Measurements from ENCODE around the gene DLST. TPM values are rescaled to one million over a fixed set of nuclear protein-coding genes. Genes with fewer than 3 reads are reported as not detected.
A peak's percentile ranks its signal among the peaks of the same experiment; 100 is the strongest.

DLST gene
- total RNA-seq, 2 experiments from 2014 or later: 74.4 to 95.7 TPM

- H3K36me3 ChIP-seq (ENCODE audit: insufficient read depth, low read length): no peaks in the 10 kb centered on the region
- POLR2A ChIA-PET: interaction anchor here (0.6 to 2.9 kb wide), 11 partner anchors 11 to 552 kb away, joined by 3 to 18 read pairs (median 4); partner anchors contain the start of gene RPS6KL1
- peak overlapping the region; percentile 64; the same call in 1 of the 2 replicates for H2AFZ ChIP-seq (ENCODE audit: low read length)
- H3K9me2 ChIP-seq (ENCODE audit: insufficient read depth, low read length): no peaks in the 10 kb centered on the region
- intact Hi-C loops (cut with micrococcal nuclease; ENCODE audit: unreplicated experiment): no loop called here
- H3K9me3 ChIP-seq (ENCODE audit: low read length): no peaks in the 10 kb centered on the region
- TSS peak; percentile 60 for BruUV-seq (replicated peaks)
- H3K27ac ChIP-seq (ENCODE audit: low read depth, low read length, poor library complexity, severe bottlenecking): peak overlapping the region; percentile 84
- H4K20me1 ChIP-seq (ENCODE audit: insufficient read depth, low read length): no peaks in the 10 kb centered on the region
- DNase-seq (ENCODE audit: low spot score): peak; percentile 82
- TF ChIP-seq EZH2phosphoT487 (IDR thresholded peaks at IDR 0.05; ENCODE audit: borderline replicate concordance, low read depth, low read length) (no peak), CTCF (conservative IDR thresholded peaks at IDR 0.05; ENCODE audit: low read length) (no peak)
- peak overlapping the region; percentile 80 for H3K4me2 ChIP-seq (ENCODE audit: low read length)
- peak overlapping the region; percentile 62 for H3K4me3 ChIP-seq (ENCODE audit: low read depth, low read length, poor library complexity, severe bottlenecking)
- H3K4me1 ChIP-seq (ENCODE audit: insufficient read depth, low read length, poor library complexity, severe bottlenecking): peaks cover 67% of the 10 kb centered on the region
- H3K79me2 ChIP-seq (ENCODE audit: insufficient read depth, low read depth, low read length): no peaks in the 10 kb centered on the region
- CTCF ChIA-PET (ENCODE audit: unreplicated experiment): interaction anchor here (0.9 to 1.4 kb wide), 5 partner anchors 11 to 146 kb away, joined by 3 to 4 read pairs (median 3); partner anchors contain the start of gene RPS6KL1
Measured at GRCh38 chr14:74942181-74942580, 60.5 kb downstream of the DLST start.

GRCh38 chr14:74942608-74943007 lies 60.9 kb downstream of the DLST start:
- no TSS peak for BruUV-seq (replicated peaks)
- intact Hi-C loops (cut with micrococcal nuclease; ENCODE audit: unreplicated experiment): no loop called here
- peak overlapping the region; percentile 64; the same call in 1 of the 2 replicates for H2AFZ ChIP-seq (ENCODE audit: low read length)

More at GRCh38 chr14:74942608-74943007, 60.9 kb downstream of the DLST start:
- no peaks in the 10 kb centered on the region for H3K9me3 ChIP-seq (ENCODE audit: low read length)
- ChIA-PET POLR2A (interaction anchor here (0.6 to 2.9 kb wide), 9 partner anchors 11 to 552 kb away, joined by 3 to 18 read pairs (median 4); partner anchors contain the start of gene RPS6KL1), CTCF (ENCODE audit: unreplicated experiment) (interaction anchor here (1.1 to 1.4 kb wide), 4 partner anchors 20 to 145 kb away, joined by 3 to 4 read pairs (median 3); partner anchors contain the start of gene RPS6KL1)
- peak overlapping the region; percentile 62 for H3K4me3 ChIP-seq (ENCODE audit: low read depth, low read length, poor library complexity, severe bottlenecking)
- no peaks in the 10 kb centered on the region for H3K79me2 ChIP-seq (ENCODE audit: insufficient read depth, low read depth, low read length)
- peaks cover 69% of the 10 kb centered on the region for H3K4me1 ChIP-seq (ENCODE audit: insufficient read depth, low read length, poor library complexity, severe bottlenecking)
- H3K27ac ChIP-seq (ENCODE audit: low read depth, low read length, poor library complexity, severe bottlenecking): peak overlapping the region; percentile 84
- 0 out of 2 replicates have a peak, but pooled peaks have one; percentile 28 for TF ChIP-seq CTCF (conservative IDR thresholded peaks at IDR 0.05; ENCODE audit: low read length)
- TF ChIP-seq EZH2phosphoT487 (IDR thresholded peaks at IDR 0.05; ENCODE audit: borderline replicate concordance, low read depth, low read length): no peak
- peak overlapping the region; percentile 80 for H3K4me2 ChIP-seq (ENCODE audit: low read length)
- H3K9me2 ChIP-seq (ENCODE audit: insufficient read depth, low read length): no peaks in the 10 kb centered on the region
- no peaks in the 10 kb centered on the region for H3K36me3 ChIP-seq (ENCODE audit: insufficient read depth, low read length)
- DNase-seq (ENCODE audit: low spot score): no peak
- no peaks in the 10 kb centered on the region for H4K20me1 ChIP-seq (ENCODE audit: insufficient read depth, low read length)

Data from OCI-LY7 (cell line).